ENCODE measurements around the gene ASCC3. TPM values are rescaled to one million over a fixed set of nuclear protein-coding genes. Genes with fewer than 3 reads are reported as not detected.

The ASCC3 gene
- 92.9 and 95.9 TPM in 2 replicates for total RNA-seq (2014; rRNA removed; shearing (Covaris generic))
- polyA plus RNA-seq (2016; fragmentation: Nextera tagmentation; extraction: Ambion mirVana), result 96.7 and 129 TPM in 2 replicates
- long read RNA-seq, partial matches to known transcripts, result 22 of 26 reads
- long read RNA-seq, other reads (novel, unspliced or antisense), result 2 of 26 reads

GRCh38 chr6:100880853-100881706 lies at the start of gene ASCC3:
TSS of gene ASCC3 (minus strand) at chr6:100881329. CDS start at chr6:100867997, 13,332 bp downstream.
- Mint-ChIP-seq H3K27ac (peak within 1 kb of the TSS; percentile 94), H3K9me3 (no peaks in the 10 kb centered on the region; the same call in 1 of the 3 replicates), H3K4me1 (peaks cover 52% of the 10 kb centered on the region), H3K27me3 (ENCODE audit: insufficient read depth, low read depth, poor library complexity) (peaks cover 6% of the 10 kb centered on the region), H3K36me3 (ENCODE audit: low read depth) (no peaks in the 10 kb centered on the region; the same call in 1 of the 3 replicates), H3K4me3 (peak within 1 kb of the TSS; percentile 99)
- Histone ChIP-seq H2AFZ (peak within 1 kb of the TSS; percentile 40; the same call in 1 of the 2 replicates), H3K27ac (ENCODE audit: low read depth) (peak within 1 kb of the TSS; percentile 78), H4K20me1 (replicated peaks; ENCODE audit: insufficient read depth) (no peaks in the 10 kb centered on the region), H3K79me2 (replicated peaks; ENCODE audit: insufficient read depth) (peaks cover 47% of the 10 kb centered on the region), H3K36me3 (ENCODE audit: insufficient read depth) (no peaks in the 10 kb centered on the region), H3K4me1 (ENCODE audit: insufficient read depth) (peaks cover 62% of the 10 kb centered on the region), H3K4me2 (peak within 1 kb of the TSS; percentile 87), H3K27me3 (ENCODE audit: insufficient read depth) (no peaks in the 10 kb centered on the region), H3K9me2 (ENCODE audit: insufficient read depth) (no peaks in the 10 kb centered on the region), H3F3A (replicated peaks; ENCODE audit: low read depth) (no peaks in the 10 kb centered on the region), H3K4me3 (peak within 1 kb of the TSS; percentile 74)
- peak; percentile 94 for DNase-seq (ENCODE audit: low spot score)
- peak; percentile 92 for ATAC-seq
- no peak for TF ChIP-seq ZNF114 (CRISPR knock-in tag; IDR thresholded peaks at IDR 0.05)
- TF ChIP-seq ETS1 (IDR thresholded peaks at IDR 0.05), result no peak
- TF ChIP-seq ZNF331 (CRISPR knock-in tag; IDR thresholded peaks at IDR 0.05; ENCODE audit: low read depth), result no peak
- TF ChIP-seq POLR2AphosphoS5 (IDR thresholded peaks at IDR 0.05; ENCODE audit: low read depth), result peak; percentile 90
- peak; percentile 91 for TF ChIP-seq CREB1 (CRISPR knock-in tag; IDR thresholded peaks at IDR 0.05; ENCODE audit: low read depth)

GRCh38 chr6:100925749-100926148 lies 44.6 kb upstream of the ASCC3 start:
- DNase-seq (ENCODE audit: low spot score) (no peak), ATAC-seq (no peak)
- no peaks in the 10 kb centered on the region for H3K36me3 ChIP-seq (ENCODE audit: insufficient read depth)
- TF ChIP-seq POLR2AphosphoS5 (IDR thresholded peaks at IDR 0.05; ENCODE audit: low read depth) (no peak), NANOG (IDR thresholded peaks at IDR 0.05; ENCODE audit: borderline replicate concordance) (no peak), CTCF (conservative IDR thresholded peaks at IDR 0.05; ENCODE audit: low read depth in 2 of 2) (no peak), STAT1 (IDR thresholded peaks at IDR 0.05; ENCODE audit: unreplicated experiment) (no peak), ZNF114 (CRISPR knock-in tag; IDR thresholded peaks at IDR 0.05) (no peak), ZNF462 (CRISPR knock-in tag; IDR thresholded peaks at IDR 0.05) (no peak)
- H3K27ac ChIP-seq (ENCODE audit: low read depth), result no peak overlapping the region
- Mint-ChIP-seq H3K9me3 (no peaks in the 10 kb centered on the region), H3K27ac (no peak overlapping the region), H3K27me3 (ENCODE audit: insufficient read depth, low read depth, poor library complexity) (no peaks in the 10 kb centered on the region), H3K4me1 (peaks cover 3% of the 10 kb centered on the region; the same call in 2 of the 3 replicates), H3K4me3 (no peak overlapping the region), H3K36me3 (ENCODE audit: low read depth) (no peaks in the 10 kb centered on the region)
- no peaks in the 10 kb centered on the region for H3K79me2 ChIP-seq (replicated peaks; ENCODE audit: insufficient read depth)
- no peaks in the 10 kb centered on the region for H3K4me1 ChIP-seq (ENCODE audit: insufficient read depth)
- no peak overlapping the region for H3K4me2 ChIP-seq
- no peak overlapping the region for H2AFZ ChIP-seq
- H3K4me3 ChIP-seq, result no peak overlapping the region
- H3F3A ChIP-seq (replicated peaks; ENCODE audit: low read depth), result no peaks in the 10 kb centered on the region
- no peaks in the 10 kb centered on the region for H3K27me3 ChIP-seq (ENCODE audit: insufficient read depth)
- H4K20me1 ChIP-seq (replicated peaks; ENCODE audit: insufficient read depth), result no peaks in the 10 kb centered on the region
- no peaks in the 10 kb centered on the region; the same call in 1 of the 2 replicates for H3K9me2 ChIP-seq (ENCODE audit: insufficient read depth)

Measured in GM23338 (cell line).